T-helper 1 cell (primary cell): ENCODE measurements around the gene METRN.
A peak's percentile ranks its signal among the peaks of the same experiment; 100 is the strongest.
"Not testable (repeated sequence)": the region's sequence is repeated elsewhere in the genome, so short reads cannot be mapped to it uniquely, and the experiment has no call there.

Source experiments
- DNase-seq, 5 donors: peaks; one replicate each; pipeline ENCODE4 v3.0.0-alpha.2; 2012 to 2020

Gene METRN

DNA sequence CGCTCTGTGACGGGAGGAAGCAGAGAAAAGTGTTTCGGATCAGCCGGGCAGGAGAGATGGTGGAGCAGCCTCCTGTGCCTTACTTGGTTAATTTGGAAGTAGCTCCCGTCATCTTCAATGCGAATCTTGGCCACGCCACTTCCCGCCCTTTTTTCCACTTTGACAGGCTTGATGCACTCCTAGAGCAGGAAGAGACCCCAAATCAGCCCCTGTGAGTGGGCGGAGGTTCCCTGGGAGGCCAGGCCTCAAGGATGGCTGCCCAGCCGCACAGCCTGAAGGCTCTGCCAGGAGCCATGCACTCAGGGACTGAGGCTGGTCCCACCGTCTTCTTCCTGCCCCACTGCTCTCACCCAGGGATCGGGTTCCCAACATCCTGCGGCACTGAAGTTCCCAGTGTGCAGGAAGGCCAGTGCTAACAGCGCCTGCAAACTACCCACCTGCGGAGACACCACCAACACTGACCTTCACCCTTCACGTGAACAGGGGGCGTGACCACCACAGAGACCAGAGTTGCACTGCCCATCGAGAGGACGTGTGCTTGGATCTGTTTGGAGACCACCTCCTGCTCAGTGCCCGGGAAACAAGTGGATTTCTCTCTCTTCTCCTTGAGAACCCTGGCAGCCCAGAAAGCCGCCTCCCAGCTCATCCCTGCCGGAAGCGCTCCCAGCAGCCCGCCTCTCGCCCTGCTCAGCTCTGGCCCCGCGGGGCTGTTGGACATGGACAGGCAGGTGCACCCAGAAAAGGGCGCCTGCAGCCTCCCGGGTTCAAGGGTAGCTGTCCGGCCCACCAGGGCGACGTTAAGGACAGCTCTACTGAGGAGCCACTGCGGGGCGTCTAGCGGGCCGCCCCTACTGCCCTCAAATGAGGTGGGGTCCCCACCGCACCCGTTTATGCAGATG, 24.9 kb downstream of the METRN start:
- DNase-seq, result no peak

DNA sequence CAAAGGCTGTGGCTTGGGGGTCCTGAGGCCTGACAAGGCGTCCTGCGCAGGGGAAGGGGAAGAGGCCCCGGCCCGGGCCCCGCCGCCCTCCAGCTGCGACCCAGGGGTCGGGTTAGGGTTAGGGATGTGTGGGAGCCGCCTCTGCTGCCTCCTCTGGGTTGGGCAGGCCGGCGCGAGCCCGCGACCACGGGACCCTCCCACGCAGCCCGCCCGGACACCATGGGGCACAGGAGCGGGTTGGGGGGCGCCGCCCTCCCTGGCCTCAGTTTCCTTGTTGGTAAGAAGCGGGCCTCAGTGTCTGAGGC, 25.5 kb downstream of the METRN start:
- no peak for DNase-seq

DNA sequence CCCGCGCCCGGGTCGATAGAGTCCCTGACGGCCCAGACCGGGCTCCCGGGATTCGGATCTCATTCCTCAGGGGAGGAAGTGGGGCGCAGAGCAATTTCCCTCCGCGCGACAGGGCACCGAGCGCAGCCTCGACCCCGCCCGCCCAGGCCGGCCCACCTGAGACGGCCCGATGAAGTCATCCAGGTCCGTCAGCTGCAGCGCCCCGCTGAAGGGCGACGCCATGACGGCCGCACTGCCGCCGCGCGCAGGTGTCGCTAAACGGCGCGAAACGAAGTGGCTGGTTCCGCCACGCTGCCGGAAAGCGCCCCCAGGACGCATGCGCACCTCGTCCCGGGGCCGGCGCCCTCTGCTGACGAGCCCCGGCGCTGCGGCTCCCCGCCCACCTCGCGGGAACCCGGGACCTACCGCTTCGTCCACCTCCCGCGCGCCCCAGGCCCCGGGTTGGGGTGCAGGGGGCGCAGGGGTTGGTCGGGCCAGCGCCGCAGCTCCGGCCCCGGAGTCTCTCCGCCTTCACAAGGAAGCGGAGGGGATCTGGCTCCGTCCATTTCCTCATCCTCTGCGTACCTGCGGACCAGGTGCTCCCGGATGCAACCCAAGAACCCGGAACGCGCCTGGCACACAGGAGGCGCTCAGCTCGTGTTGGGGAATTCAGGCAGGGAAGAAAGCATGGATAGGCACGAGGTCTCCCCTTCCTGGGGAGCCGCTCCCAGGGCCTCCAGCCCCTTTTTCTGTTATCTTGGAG, 26.0 kb downstream of the METRN start, which contains the start of gene CIAO3:
CIAO3 (minus strand) TSS at position 234 of the 742 bp plus-strand sequence; CDS start at position 222, 12 bp downstream.
- DNase-seq, result peak; percentile 78 to 90 (median 89)

DNA sequence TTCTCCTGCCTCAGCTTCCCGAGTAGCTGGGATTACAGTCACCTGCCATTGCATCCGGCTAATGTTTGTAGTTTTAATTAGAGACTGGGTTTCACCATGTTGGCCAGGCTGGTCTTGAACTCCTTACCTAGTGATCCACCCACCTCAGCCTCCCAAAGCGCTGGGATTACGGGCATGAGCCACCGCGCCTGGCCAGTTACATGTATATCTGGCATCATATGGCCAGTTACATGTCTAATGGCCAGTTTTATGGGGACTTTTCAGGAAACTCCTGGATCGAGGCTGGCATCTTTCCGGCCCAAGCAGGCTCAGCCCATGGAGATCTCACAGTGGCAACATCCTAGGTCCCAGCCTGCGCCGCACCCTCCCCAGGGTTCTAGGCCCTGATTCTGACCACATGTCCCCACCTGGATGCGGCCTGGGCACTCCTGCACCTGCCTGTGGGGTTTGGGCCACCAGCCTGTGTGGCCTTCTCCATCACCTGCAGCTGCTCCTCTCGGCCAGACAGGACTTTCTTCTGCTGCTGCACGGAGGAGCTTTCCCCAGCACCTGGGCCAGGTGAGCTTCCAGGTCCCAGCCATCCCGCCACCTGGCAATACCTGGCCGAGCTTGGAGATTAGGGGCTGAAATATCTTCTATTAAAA, 27.2 kb downstream of the METRN start:
- DNase-seq, result no peak

DNA sequence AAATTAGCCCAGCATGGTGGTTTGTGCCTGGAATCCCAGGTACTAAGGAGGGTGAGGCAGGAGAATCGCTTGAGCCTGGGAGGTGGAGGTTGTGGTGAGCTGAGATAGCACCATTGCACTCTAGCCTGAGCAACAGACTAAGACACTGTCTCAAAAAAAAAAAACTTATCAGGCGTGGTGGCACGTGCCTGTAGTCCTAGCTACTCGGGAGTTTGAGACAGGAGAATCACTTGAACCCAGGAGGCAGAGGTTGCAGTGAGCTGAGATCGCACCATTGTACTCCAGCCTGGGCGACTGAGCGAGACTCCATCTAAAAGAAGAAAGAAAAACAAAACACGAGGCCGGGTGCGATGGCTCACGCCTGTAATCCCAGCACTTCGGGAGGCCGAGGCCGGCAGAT, 28.0 kb downstream of the METRN start:
- DNase-seq, result not testable (repeated sequence)

DNA sequence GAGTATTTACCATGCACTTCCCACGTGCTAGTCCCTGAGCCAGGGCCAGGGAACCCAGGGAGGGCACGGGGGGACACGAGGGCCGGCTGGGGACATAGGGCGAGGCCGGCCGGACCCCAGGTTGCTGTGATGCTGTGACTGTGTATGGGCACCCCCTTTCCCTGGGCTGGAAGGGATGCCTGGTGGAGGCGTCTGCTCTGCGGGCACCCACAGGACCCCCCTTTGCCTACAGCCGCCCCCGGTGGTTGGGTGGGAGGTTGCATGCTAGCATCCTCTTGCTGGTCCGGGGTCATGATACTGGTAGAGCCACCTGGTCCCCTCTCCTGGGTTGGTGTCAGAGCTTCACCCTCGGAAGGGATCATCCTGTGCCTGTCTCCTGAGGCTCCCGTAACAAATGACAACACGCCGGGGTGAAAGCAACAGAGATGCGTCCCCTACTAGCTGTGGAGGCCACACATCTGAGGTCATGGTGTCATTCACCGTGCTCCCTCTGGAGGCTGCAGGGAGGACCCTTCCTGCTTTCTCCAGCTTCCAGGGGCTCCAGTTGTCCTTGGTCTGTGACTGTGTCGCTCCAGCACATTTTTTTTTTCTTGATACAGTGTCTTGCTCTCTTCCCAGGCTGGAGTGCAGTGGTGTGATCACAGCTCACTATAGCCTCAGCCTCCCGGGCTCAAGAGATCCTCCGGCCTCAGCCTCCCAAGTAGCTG, 29.0 kb downstream of the METRN start:
- no peak for DNase-seq

DNA sequence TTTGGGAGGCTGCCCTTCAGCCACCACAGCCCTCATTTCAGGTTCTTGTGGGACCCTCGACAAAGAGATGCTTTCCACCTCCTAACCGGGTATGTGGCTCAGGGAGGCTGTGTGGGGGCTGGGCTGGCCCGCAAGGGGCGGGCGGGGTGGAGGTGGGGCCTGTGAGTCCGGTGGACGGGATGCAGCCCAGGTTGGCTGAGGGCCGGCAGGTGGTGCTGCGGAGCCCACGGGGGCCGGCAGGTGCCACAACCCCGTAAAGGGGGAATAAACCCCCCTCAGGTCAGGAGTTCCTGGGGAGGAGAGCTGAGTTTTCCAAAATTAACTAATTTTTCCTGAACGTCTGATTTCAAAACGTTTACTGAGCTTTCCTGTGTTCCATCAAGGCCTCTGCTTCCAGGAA, 30.8 kb downstream of the METRN start:
- DNase-seq, result no peak

DNA sequence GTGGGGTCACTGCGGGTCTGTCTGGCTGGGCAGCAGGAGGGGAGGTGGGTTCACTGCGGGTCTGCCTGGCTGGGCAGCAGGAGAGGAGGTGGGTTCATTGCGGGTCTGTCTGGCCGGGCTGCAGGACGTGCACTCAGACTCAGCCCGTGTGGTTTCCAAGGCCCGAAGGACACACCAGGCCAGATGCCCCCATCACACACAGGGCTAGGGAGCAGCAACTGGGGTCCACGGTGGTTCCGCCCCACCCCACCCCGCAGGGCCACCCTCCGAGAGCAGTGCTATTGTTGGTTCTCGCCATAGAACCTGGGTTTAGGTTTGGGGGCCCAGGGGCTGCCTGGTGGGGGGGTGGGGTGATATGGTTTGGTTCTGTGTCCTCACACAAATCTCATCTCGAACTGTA, 31.7 kb downstream of the METRN start:
- no peak for DNase-seq

DNA sequence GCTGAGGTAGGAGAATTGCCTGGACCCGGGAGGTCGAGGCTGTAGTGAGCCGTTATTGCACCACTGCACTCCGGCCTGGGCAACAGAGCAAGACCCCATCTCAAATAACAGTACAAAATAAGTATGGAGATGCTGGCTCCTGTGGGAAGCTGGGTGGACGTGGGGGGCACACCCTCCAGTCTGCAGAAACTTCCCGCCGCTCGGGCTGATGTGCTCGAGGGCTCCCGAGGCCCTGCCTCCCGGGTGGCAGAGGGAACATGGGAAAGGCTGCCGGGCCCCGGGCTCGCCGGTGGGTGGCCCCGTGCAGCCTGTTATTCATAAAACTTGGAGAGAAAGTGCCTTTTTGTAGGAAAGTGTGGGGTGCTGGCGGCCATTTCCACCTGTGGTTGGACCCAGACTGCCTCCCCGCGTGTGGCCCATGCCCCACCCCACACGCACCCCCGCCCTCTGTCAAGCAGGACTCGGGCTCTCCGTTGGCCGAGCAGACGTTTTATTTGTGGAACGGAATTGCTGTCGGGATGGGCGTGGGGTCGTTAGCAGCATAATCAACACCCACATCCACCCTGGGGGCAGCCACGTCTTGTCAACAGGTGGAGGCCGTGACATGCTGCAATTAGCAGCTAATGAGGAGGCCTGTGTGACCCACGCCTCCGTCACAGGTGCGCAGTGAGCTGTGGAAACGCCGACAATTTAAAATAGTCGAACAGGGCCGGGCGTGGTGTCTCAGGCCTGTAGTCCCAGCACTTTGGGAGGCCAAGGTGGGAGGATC, 33.2 kb downstream of the METRN start:
- DNase-seq, result no peak

DNA sequence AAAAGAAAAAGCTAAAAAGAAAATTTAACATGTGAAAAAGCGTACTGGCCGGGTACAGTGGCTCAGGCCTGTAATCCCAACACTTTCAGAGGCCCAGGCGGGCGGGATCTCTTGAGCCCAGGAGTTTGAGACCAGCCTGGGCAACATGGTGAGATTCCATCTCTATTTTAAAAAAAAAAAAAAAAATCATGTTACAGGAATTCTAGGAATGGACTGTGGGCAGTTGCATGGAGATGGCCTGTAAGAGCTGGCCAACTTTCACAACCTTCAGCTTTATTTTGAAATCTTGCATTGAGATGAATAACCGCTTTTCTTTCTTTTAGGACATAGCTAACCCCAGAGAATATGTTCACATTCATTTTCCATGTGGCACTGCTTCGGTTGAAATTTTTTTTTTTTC, 34.1 kb downstream of the METRN start:
- DNase-seq, result no peak

DNA sequence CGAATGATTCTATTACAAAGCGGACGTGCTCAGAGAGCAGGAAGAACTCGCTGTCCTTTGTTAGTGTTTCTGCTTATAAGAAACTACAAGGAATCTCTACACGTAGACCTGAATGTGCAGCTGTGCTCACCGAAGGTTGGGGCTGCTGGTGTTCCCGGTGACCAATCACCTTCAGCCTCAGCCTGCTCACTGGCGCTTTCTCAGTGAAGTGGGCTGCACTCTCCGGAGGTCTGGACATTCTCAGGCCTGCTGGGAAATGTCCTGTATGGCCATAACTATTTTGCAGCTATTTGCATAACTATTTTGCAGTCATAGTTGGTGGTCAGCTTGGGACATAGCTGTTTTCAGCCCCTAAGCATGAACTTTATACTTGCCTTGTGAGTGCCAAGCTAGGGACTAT, 35.6 kb downstream of the METRN start:
- DNase-seq, result no peak

DNA sequence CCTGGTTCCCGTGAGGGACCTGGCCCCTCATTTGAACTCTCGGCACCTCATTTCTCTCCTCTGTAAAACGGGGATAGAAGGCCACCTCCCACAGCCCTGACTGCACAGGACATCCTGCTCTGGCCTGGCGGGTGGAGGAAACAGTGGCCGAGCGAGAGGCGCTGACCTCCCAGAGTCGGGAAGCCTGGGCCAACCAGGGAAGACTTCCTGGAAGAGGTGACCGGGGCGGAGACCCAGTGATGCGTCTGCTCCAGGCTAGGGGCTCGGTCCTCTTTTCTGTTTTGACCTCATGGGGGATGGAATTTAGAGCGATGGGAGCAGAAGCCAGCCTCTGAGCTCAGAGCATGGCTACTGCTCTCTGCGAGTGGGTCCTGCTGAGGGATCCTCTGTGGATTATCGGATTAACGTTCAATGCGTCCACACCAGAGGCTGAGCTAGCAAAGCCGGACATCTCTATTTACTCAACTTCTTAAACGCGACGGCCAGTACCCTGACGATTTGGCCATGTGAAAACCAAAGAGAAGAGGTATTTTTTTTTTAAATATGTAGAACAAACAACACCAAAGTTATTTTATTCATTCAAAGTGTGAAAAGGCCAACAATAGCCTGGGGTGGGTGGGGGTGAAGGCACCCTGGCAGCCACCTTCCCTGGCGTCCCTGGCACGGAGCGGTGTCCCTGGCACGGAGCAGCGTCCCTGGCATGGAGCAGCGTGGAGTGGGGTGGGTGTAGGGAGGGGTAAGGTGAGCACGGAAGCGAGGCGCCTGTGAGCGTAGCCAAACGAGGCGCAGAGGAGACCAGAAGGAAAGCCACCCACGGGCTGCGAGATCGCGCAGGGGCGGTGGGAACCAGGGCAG, 36.5 kb downstream of the METRN start:
- no peak for DNase-seq

DNA sequence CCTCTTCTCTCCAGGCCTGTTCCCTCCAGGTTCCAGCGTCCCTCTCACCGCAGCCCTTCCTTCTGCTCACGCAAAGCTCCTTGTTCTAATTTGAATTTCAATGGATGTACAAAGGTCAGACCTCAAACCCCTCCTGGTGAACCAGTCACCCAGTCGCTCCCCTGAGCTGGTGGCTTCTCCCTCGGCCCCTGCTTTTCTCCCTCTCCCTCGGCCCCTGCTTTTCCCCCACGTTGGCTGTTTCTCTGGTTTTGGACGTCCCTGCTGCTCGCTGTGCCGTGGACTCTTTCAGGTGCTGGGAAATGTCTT, 37.0 kb downstream of the METRN start:
- no peak for DNase-seq

DNA sequence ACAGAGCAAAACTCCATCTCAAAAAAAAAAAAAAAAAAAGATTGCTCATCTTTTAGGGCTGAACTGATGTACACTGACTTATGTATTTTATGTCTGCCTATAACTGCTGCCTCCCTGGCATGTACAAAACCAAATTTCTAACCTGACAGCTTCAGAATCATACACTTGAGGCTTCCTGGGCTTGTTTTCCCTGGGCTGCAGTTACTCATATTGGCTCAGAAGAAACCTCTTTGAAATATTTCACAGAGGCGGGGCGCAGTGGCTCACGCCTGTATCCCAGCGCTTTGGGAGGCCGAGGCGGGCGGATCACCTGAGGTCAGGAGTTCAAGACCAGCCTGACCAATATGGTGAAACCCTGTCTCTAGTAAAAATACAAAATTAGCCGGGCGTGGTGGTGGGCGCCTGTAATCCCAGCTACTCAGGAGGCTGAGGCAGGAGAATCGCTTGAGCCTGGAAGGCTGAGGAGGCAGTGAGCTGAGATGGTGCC, 39.2 kb downstream of the METRN start:
- DNase-seq, result not testable (repeated sequence)

DNA sequence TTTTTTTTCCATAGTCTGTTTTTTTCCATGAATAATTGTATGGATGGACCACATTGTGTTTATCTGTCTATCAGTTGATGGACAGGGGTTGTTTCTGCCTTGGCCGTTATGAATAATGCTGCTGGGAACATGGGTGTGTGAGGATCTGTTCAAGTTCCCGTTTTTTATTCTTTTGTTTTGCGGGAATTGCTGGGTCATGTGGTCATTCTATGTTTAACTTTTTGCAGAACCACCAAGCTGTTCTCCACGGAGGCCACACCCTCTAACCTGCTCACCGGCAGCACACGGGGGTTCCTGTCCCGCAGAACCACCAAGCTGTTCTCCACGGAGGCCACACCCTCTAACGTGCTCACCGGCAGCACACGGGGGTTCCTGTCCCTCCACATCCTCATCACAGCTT, 39.7 kb downstream of the METRN start:
- no peak for DNase-seq

DNA sequence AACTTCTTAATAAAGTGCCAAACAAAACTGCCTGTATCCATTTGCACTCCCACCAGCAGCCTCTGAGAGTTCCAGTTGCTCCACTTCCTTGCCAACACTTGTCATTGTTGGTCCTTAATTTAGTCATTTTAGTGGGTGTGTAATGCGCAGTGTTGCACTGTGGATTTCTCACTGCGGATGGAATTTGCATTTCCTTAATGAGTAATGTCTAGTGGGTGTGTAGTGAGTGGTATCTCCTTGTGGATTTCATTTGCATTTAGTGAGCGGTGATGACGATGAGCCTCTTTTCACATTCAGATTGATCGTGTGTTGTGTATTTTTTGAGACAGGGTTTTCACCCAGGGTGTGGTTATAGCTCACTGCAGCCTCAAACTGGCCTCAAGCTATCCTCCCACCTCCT, 41.5 kb downstream of the METRN start:
- no peak for DNase-seq

DNA sequence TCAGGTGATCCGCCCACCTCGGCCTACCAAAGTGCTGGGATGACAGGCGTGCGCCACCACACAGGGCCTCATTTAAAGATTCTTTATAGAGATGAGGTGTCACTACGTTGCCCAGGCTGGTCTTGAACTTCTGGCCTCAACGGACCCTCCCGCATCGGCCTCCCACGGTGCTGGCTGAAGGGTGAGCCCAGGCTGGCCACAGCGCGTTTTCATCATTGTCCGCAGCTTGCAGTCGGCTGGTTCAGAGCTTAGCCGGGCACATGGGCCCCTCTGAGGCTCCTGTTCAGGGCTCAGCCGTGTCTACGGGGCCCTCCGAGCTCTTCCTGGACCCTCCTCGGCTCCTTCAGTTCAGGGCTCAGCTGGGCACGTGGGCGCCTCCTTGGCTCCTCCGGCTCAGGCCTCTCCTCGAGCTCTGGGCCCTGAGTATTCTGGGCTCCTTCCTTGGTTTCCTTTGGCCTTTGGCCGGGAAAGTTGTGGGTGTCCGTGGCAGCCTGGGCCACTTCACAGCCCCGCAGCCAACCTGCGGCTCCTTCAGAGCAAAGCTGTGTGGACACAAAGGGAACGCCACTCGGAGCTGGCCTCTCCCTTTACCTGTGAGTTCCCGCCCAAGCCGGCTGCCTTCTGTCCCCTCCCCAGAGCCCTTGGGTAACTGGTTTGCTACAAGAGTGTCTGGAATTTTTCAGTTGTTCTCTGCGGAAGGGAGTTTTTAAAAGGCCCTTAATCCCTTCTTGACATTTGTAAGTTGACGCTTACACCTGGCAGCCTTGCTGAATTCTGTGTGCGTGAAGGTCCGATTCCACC, 44.4 kb downstream of the METRN start:
- no peak for DNase-seq

DNA sequence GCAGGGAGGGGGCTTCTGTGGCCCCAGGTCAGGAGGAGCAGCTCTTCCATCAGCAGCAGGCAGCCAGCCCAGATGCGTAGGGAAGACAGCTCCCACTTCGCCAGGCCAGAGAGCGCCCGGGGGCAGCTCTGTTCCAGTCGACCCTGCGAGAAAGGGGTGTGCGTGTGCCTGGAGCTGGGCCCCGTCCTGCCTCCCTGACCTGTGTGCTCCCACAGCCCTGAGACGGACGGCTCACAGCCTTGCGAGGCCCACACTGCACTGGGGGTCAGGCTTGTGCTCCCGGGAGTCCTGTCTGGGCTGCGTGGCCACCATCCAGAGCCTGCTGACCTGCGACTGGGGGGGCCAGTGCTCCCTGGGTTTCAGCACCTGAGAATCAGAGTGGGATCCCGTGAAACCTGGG, 45.1 kb downstream of the METRN start:
- DNase-seq, result no peak

DNA sequence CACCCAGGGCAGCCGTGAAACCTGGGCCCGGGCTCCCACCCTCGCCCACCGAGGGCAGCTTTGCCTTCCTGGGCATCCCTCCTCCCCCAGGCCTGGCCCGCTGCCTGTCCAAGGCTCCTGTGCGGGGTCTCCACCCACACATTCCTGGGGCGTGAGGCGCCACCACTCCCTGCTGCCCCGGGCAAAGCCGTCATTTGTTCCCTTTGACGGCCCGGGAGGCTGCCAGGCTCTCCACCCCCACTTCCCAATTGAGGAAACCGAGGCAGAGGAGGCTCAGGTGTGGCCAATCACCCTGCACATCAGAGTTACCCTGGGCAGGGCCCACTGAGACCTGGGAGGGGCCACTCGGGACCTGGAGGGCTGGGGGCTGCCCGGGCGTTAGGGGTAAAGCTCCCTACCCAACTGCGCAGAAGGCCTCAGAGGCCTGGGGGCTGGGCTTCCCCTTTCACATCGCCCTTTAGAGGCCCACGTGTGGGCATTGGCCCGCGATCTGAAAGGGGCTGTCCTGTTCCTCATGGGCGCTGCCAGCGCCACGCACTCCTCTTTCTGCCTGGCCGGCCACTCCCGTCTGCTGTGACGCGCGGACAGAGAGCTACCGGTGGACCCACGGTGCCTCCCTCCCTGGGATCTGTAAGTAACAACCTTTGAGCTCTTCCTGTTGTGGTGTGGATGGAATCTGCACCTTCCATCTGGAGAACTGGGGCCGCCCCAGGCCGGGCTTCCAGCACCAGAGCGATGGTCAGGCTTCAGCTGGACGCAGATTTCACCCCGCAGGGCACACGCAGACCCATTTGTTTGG, 45.8 kb downstream of the METRN start, which contains the start of gene MSLN:
MSLN (plus strand) TSS at position 190 of the 799 bp plus-strand sequence. CDS start 1,947 bp downstream, outside the sequence.
- DNase-seq, result no peak
